ENCODE measurements around the gene SLC11A1. TPM values are rescaled to one million over a fixed set of nuclear protein-coding genes. Genes with fewer than 3 reads are reported as not detected.

Gene SLC11A1
- total RNA-seq, 4 donors from 2014 or later, result 0.26 to 14.0 (median 4.2) TPM

DNA sequence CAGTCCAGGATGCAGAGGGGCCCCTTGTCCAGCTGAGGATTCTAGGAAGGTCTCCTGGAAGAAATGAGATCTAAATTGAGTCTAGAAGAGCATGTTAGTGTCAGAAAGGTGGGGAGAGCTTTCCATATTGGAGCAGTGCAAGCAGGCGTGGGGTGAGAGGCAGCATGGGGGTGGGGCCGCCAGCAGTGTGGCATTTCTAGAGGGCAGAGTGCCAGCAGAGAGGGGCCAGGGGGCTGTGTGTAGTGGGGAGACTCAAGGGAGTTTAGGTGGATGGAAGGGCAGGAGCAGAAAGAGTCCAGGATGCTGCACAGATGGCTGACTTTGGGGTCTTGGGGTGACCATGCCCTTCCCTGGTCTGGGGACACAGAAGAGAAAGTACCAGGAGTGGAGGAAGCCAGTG, 39.0 kb downstream of the SLC11A1 start:
- no peaks in the 10 kb centered on the region for H3K9me3 ChIP-seq
- no peaks in the 10 kb centered on the region for H3K27me3 ChIP-seq
- intact Hi-C loops (cut with DNase I; ENCODE audit: low total_unique reads), result no loop called here
- H3K36me3 ChIP-seq, result no peaks in the 10 kb centered on the region
- H3K27ac ChIP-seq, result no peak overlapping the region
- no peak for DNase-seq
- no peak overlapping the region for H3K4me3 ChIP-seq
- H3K4me1 ChIP-seq, result no peaks in the 10 kb centered on the region
- no peak for TF ChIP-seq POLR2A (IDR thresholded peaks at IDR 0.05)
- TF ChIP-seq, protein P1, sequence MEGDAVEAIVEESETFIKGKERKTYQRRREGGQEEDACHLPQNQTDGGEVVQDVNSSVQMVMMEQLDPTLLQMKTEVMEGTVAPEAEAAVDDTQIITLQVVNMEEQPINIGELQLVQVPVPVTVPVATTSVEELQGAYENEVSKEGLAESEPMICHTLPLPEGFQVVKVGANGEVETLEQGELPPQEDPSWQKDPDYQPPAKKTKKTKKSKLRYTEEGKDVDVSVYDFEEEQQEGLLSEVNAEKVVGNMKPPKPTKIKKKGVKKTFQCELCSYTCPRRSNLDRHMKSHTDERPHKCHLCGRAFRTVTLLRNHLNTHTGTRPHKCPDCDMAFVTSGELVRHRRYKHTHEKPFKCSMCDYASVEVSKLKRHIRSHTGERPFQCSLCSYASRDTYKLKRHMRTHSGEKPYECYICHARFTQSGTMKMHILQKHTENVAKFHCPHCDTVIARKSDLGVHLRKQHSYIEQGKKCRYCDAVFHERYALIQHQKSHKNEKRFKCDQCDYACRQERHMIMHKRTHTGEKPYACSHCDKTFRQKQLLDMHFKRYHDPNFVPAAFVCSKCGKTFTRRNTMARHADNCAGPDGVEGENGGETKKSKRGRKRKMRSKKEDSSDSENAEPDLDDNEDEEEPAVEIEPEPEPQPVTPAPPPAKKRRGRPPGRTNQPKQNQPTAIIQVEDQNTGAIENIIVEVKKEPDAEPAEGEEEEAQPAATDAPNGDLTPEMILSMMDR (IDR thresholded peaks at IDR 0.05), result no peak

GRCh38 chr2:218422403-218423086, 40.5 kb downstream of the SLC11A1 start:
- H3K9me3 ChIP-seq, result no peaks in the 10 kb centered on the region
- intact Hi-C loops (cut with DNase I; ENCODE audit: low total_unique reads), result no loop called here
- H3K27me3 ChIP-seq, result no peaks in the 10 kb centered on the region
- no peak overlapping the region for H3K4me3 ChIP-seq
- no peak for TF ChIP-seq POLR2A (IDR thresholded peaks at IDR 0.05)
- TF ChIP-seq, protein P1 (IDR thresholded peaks at IDR 0.05), result no peak
- DNase-seq, result no peak
- H3K27ac ChIP-seq, result no peak overlapping the region
- H3K4me1 ChIP-seq, result no peaks in the 10 kb centered on the region
- no peaks in the 10 kb centered on the region for H3K36me3 ChIP-seq

DNA sequence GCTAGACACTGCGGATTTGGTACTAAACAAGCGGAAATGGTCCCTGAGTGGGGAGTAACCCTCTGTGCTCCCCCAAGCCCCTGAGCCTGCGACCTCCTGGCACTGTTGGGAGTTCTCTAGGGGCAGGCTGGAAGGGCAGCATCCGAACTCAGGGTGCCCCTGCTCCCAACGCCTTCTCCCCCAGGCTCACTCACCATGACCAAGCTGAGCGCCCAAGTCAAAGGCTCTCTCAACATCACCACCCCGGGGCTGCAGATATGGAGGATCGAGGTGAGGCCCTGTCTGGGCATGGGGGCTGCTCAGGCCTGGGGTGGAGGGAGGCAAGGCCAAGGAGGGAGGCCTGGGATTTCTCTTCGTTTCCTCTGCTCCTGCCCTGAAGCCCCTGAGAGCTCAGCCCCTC, 41.5 kb downstream of the SLC11A1 start:
- no peaks in the 10 kb centered on the region for H3K4me1 ChIP-seq
- no peaks in the 10 kb centered on the region for H3K36me3 ChIP-seq
- H3K27me3 ChIP-seq, result no peaks in the 10 kb centered on the region
- no peaks in the 10 kb centered on the region for H3K9me3 ChIP-seq
- TF ChIP-seq, protein P1 (IDR thresholded peaks at IDR 0.05), result no peak
- no peak for TF ChIP-seq POLR2A (IDR thresholded peaks at IDR 0.05)
- no peak for DNase-seq
- H3K27ac ChIP-seq, result no peak overlapping the region
- intact Hi-C loops (cut with DNase I; ENCODE audit: low total_unique reads), result no loop called here
- no peak overlapping the region for H3K4me3 ChIP-seq

GRCh38 chr2:218425531-218425930, 43.5 kb downstream of the SLC11A1 start:
- H3K27me3 ChIP-seq, result no peaks in the 10 kb centered on the region
- H3K9me3 ChIP-seq, result no peaks in the 10 kb centered on the region
- no peak for DNase-seq
- H3K36me3 ChIP-seq, result no peaks in the 10 kb centered on the region
- H3K4me3 ChIP-seq, result no peak overlapping the region
- H3K27ac ChIP-seq, result no peak overlapping the region
- no peaks in the 10 kb centered on the region for H3K4me1 ChIP-seq
- intact Hi-C loops (cut with DNase I; ENCODE audit: low total_unique reads), result no loop called here
- TF ChIP-seq, protein P1 (IDR thresholded peaks at IDR 0.05), result no peak
- TF ChIP-seq POLR2A (IDR thresholded peaks at IDR 0.05), result no peak

DNA sequence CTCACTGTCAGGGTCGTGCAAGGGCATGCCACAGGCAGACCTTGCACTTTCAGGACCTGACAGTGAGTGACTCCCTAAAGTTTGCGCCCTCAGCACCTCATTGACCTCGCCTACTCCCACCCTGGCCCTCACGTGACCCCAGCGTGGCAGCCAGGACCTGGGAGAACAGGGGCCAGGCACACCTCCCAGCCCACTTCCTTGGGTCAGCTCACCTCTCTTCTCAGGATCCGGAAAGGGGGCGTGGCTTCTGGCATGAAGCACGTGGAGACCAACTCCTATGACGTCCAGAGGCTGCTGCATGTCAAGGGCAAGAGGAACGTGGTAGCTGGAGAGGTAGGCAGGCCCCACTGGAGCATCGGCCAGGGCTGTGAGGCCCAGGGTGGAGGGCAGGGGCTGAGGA, 45.7 kb downstream of the SLC11A1 start:
- no peak for TF ChIP-seq POLR2A (IDR thresholded peaks at IDR 0.05)
- TF ChIP-seq, protein P1 (IDR thresholded peaks at IDR 0.05), result no peak
- Histone ChIP-seq H3K36me3 (no peaks in the 10 kb centered on the region), H3K4me3 (no peak overlapping the region), H3K27me3 (no peaks in the 10 kb centered on the region), H3K9me3 (no peaks in the 10 kb centered on the region), H3K27ac (no peak overlapping the region), H3K4me1 (no peaks in the 10 kb centered on the region)
- intact Hi-C loops (cut with DNase I; ENCODE audit: low total_unique reads), result no loop called here
- no peak for DNase-seq
